ENCODE measurements around the gene MED16. TPM values are rescaled to one million over a fixed set of nuclear protein-coding genes. Genes with fewer than 3 reads are reported as not detected.
"Not testable (repeated sequence)": the region's sequence is repeated elsewhere in the genome, so short reads cannot be mapped to it uniquely, and the experiment has no call there.

Gene MED16
- total and polyA plus RNA-seq, 7 experiments from 2014 or later, result 47.5 to 142 (median 67.6) TPM

DNA sequence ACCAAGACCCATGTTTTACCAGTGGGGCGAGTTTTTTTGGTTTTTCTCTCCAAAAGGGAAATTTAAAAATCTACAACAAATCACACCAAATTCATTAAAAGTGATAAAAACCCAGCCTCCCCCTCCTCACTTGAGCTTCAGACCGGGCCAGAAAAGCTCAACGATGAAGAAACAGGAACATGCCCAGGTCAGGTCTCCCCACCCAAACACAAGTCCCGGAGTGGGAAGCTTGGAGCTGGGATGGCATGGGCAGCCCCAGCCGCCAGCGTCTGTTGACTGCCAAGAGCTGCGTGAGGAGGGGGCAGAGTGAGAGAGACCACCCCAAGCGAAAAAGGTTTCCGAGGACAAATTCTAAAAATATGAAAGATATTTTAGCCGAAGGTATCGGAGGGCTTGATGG is 4.0 kb upstream of the MED16 start:
- Mint-ChIP-seq H3K27ac (peak overlapping the region in 3 of 9 donors; percentile 12 to 38 (median 13)), H3K4me1 (peaks cover 0 to 39% (median 20%) of the 10 kb centered on the region in 7 donors), H3K36me3 (peaks cover 0 to 8% (median 5%) of the 10 kb centered on the region in 5 donors), H3K4me3 (peak overlapping the region in 1 of 10 donors; percentile 33), H3K9me3 (peaks cover 0 to 8% (median 0%) of the 10 kb centered on the region in 11 donors), H3K27me3 (peaks cover 0 to 4% (median 0%) of the 10 kb centered on the region in 5 donors)
- Histone ChIP-seq H3K4me1 (ENCODE audit: control insufficient read depth in 2 of 2, insufficient read depth in 2 of 2, low read length in 2 of 2) (peaks cover 3 to 13% of the 10 kb centered on the region in 2 donors), H3K36me3 (ENCODE audit: control insufficient read depth in 2 of 3, insufficient read depth in 3 of 3, low read length in 3 of 3) (peaks cover 0 to 53% (median 9%) of the 10 kb centered on the region in 3 experiments), H3K27ac (ENCODE audit: low read depth, low read length) (no peak overlapping the region), H3K9me3 (ENCODE audit: control insufficient read depth in 2 of 3, low read length in 3 of 3) (no peaks in the 10 kb centered on the region), H3K27me3 (ENCODE audit: control insufficient read depth in 2 of 2, insufficient read depth in 2 of 2, low read length in 2 of 2) (no peaks in the 10 kb centered on the region), H3K4me3 (ENCODE audit: low read length) (no peak overlapping the region)
- ATAC-seq (no peak), DNase-seq (no peak)
- CTCF ChIA-PET, result interaction anchor here (0.9 to 1.0 kb wide), 2 partner anchors 11 to 33 kb away, joined by 3 to 6 read pairs; no protein-coding TSS in a partner anchor
- POLR2A ChIA-PET, result interaction anchor here (0.7 to 6.7 kb wide), 5 partner anchors 10 to 1949 kb away, joined by 3 to 196 read pairs (median 3); partner anchors contain the start of gene R3HDM4
- intact Hi-C loops (cut with micrococcal nuclease), result no loop called here

DNA sequence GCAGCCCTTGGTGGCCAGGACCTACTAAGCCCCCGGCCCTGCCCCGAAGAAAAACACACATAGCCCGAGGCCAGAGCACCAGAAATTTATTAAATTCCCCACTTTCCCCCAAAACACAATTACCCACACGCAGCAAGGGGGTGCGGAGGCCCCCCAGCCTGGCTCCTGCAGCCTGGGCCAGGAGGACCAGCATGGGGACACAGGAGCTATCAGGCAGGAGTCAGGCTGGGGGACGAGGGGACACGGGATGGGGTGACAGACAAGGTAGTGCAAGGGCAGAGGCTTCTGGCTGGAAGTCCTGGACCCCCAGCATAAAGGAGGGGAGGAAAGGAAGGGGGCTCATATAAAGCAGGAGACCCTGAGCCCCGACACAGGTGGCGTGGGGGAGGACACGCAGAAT is 3.4 kb upstream of the MED16 start:
- peak overlapping the region in 5 of 9 donors; percentile 26 to 80 (median 38) for H3K27ac Mint-ChIP-seq
- ATAC-seq, result no peak
- H3K4me1 Mint-ChIP-seq, result peaks cover 0 to 37% (median 19%) of the 10 kb centered on the region in 7 donors
- DNase-seq, result no peak
- CTCF ChIA-PET, result interaction anchor here (1.0 to 1.2 kb wide), 2 partner anchors 12 kb away, joined by 3 to 4 read pairs; no protein-coding TSS in a partner anchor
- H3K27me3 Mint-ChIP-seq, result peaks cover 0 to 4% (median 0%) of the 10 kb centered on the region in 5 donors
- Histone ChIP-seq H3K27me3 (ENCODE audit: control insufficient read depth in 2 of 2, insufficient read depth in 2 of 2, low read length in 2 of 2) (no peaks in the 10 kb centered on the region), H3K9me3 (ENCODE audit: control insufficient read depth in 2 of 3, low read length in 3 of 3) (no peaks in the 10 kb centered on the region), H3K36me3 (ENCODE audit: control insufficient read depth in 2 of 3, insufficient read depth in 3 of 3, low read length in 3 of 3) (peaks cover 0 to 47% (median 9%) of the 10 kb centered on the region in 3 experiments), H3K4me3 (ENCODE audit: low read length) (no peak overlapping the region), H3K4me1 (ENCODE audit: control insufficient read depth in 2 of 2, insufficient read depth in 2 of 2, low read length in 2 of 2) (peaks cover 3 to 15% of the 10 kb centered on the region in 2 donors), H3K27ac (ENCODE audit: low read depth, low read length) (no peak overlapping the region)
- intact Hi-C loops (cut with micrococcal nuclease), result no loop called here
- H3K4me3 Mint-ChIP-seq, result peak overlapping the region in 1 of 10 donors; percentile 33
- peaks cover 0 to 8% (median 0%) of the 10 kb centered on the region in 11 donors for H3K9me3 Mint-ChIP-seq
- POLR2A ChIA-PET, result interaction anchor here (0.7 to 6.7 kb wide), 6 partner anchors 10 to 1950 kb away, joined by 3 to 196 read pairs (median 3); partner anchors contain the start of genes KISS1R and R3HDM4
- peaks cover 0 to 8% (median 5%) of the 10 kb centered on the region in 5 donors for H3K36me3 Mint-ChIP-seq

DNA sequence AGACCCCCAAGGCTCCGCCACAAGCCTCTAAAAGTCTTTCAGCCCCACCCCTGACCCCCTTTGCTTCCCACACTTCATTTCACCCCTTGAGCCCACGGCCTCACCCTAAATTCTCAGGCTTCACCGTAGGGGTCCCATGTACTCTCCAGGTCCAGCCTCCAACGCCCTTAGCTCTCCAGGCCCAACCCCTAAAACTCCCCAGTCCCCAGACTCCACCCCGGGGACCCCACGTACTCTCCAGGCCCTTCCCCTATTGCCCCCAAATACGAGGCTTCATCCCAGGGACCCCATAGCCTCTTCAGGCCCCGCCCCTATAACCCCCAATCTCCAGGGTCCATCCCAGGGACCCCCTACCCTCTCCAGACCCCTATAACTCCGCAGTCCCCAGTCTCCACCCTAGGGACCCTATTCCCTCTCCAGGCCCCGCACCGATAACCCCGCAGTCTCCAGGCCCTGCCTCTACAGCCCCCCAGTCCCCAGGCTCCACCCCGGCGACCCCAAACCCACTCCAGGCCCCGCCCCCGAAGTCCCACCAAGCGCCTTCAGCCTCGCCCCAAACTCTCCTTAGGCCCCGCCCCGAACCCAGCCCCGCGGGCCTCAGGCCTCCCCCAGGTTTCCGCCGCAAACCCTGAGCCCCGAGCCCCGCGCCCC is 619 bp downstream of the MED16 start:
- intact Hi-C loops (cut with micrococcal nuclease), result loop anchor here (2.0 kb wide), 2 partner anchors 20 to 320 kb away; partner anchors contain the start of gene BSG (in 1 of the 2)
- Histone ChIP-seq H3K9me3 (ENCODE audit: control insufficient read depth in 2 of 3, low read length in 3 of 3) (no peaks in the 10 kb centered on the region), H3K4me3 (ENCODE audit: low read length) (peak overlapping the region; percentile 58), H3K36me3 (ENCODE audit: control insufficient read depth in 2 of 3, insufficient read depth in 3 of 3, low read length in 3 of 3) (peaks cover 0 to 42% (median 0%) of the 10 kb centered on the region in 3 experiments), H3K4me1 (ENCODE audit: control insufficient read depth in 2 of 2, insufficient read depth in 2 of 2, low read length in 2 of 2) (peaks cover 3 to 5% of the 10 kb centered on the region in 2 donors), H3K27me3 (ENCODE audit: control insufficient read depth in 2 of 2, insufficient read depth in 2 of 2, low read length in 2 of 2) (no peaks in the 10 kb centered on the region), H3K27ac (ENCODE audit: low read depth, low read length) (peak overlapping the region; percentile 97)
- Mint-ChIP-seq H3K9me3 (peaks cover 0 to 8% (median 0%) of the 10 kb centered on the region in 11 donors), H3K4me1 (peaks cover 4 to 42% (median 30%) of the 10 kb centered on the region in 7 donors), H3K36me3 (peaks cover 0 to 12% (median 4%) of the 10 kb centered on the region in 5 donors), H3K27me3 (peaks cover 0 to 4% (median 0%) of the 10 kb centered on the region in 5 donors), H3K4me3 (peak overlapping the region; percentile 76 to 96 (median 85)), H3K27ac (peak overlapping the region in 8 of 9 donors; percentile 65 to 100 (median 90))
- CTCF ChIA-PET, result interaction anchor here (0.9 to 1.1 kb wide), 3 partner anchors 13 to 29 kb away, joined by 4 to 7 read pairs (median 6); no protein-coding TSS in a partner anchor
- DNase-seq, result no peak
- POLR2A ChIA-PET, result interaction anchor here (0.5 to 6.7 kb wide), 13 partner anchors 14 to 1366 kb away, joined by 3 to 196 read pairs (median 7); partner anchors contain the start of genes ABCA7, CIRBP, KISS1R and R3HDM4
- no peak for ATAC-seq

DNA sequence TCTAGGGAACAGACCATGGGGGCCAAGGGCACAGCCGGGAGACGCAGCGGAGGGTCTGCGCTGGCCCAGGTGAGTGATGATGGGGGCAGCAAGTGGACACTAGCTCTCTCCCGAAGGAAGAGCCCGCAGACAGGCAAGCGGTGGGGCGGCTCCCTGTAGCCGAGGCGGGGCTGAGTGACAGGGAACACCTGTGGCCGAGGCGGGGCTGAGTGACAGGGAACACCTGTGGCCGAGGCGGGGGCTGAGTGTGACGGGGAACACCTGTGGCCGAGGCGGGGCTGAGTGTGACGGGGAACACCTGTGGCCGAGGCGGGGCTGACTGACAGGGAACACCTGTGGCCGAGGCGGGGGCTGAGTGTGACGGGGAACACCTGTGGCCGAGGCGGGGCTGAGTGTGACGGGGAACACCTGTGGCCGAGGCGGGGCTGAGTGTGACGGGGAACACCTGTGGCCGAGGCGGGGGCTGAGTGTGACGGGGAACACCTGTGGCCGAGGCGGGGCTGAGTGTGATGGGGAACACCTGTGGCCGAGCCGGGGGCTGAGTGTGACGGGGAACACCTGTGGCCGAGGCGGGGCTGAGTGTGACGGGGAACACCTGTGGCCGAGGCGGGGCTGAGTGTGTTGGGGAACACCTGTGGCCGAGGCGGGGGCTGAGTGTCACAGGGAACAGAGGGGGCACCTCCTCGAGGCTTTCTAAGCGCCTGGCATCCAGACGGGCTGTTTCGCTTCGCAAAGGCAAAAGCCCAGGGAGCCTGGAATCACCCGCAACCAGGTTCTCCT is 1.4 kb downstream of the MED16 start:
- ATAC-seq; H3K9me3 ChIP-seq (ENCODE audit: control insufficient read depth in 2 of 3, low read length in 3 of 3); H3K36me3 Mint-ChIP-seq; H3K9me3 Mint-ChIP-seq; DNase-seq; CTCF ChIA-PET; H3K4me1 ChIP-seq (ENCODE audit: control insufficient read depth in 2 of 2, insufficient read depth in 2 of 2, low read length in 2 of 2); H3K27me3 ChIP-seq (ENCODE audit: control insufficient read depth in 2 of 2, insufficient read depth in 2 of 2, low read length in 2 of 2); H3K27me3 Mint-ChIP-seq: not testable (repeated sequence)
- H3K27ac ChIP-seq (ENCODE audit: low read depth, low read length), result peak overlapping the region; percentile 97
- intact Hi-C loops (cut with micrococcal nuclease), result loop anchor here (2.0 kb wide), 2 partner anchors 19 to 319 kb away; partner anchors contain the start of gene BSG (in 1 of the 2)
- Mint-ChIP-seq H3K4me3 (peak overlapping the region; percentile 71 to 96 (median 82)), H3K4me1 (peaks cover 4 to 42% (median 30%) of the 10 kb centered on the region in 7 donors), H3K27ac (peak overlapping the region in 7 of 9 donors; percentile 45 to 100 (median 86))
- H3K4me3 ChIP-seq (ENCODE audit: low read length), result peak overlapping the region; percentile 58
- POLR2A ChIA-PET, result interaction anchor here (2.3 kb wide), 1 partner anchor 93 kb away, joined by 8 read pairs; the partner anchor contains the start of gene WDR18
- H3K36me3 ChIP-seq (ENCODE audit: control insufficient read depth in 2 of 3, insufficient read depth in 3 of 3, low read length in 3 of 3), result peaks cover 0 to 42% (median 0%) of the 10 kb centered on the region in 3 experiments

DNA sequence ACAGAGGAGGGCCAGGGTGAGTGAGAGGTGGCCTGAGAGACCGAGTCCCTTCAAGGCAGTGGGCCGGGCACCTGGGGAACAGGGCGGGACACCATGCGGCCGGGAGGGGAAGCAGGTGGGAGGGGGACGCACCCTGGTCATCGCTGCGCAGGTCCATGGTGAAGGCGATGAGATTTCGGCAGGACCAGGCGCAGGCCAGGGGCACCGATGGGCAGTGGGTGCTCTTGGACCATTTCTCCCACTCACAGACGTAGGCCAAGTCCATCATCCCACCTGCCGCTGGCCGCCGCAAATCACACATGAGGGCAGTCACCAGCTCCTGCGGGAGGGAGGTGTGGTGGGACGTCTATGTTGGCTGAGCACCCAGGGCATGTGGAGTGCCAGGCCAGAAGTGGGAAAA is 2.2 kb downstream of the MED16 start:
- no peak for DNase-seq
- CTCF ChIA-PET, result interaction anchor here (1.5 kb wide), 1 partner anchor 27 kb away, joined by 3 read pairs; no protein-coding TSS in a partner anchor
- no peak for ATAC-seq
- peaks cover 0 to 44% (median 5%) of the 10 kb centered on the region in 3 experiments for H3K36me3 ChIP-seq (ENCODE audit: control insufficient read depth in 2 of 3, insufficient read depth in 3 of 3, low read length in 3 of 3)
- intact Hi-C loops (cut with micrococcal nuclease), result no loop called here
- H3K4me3 ChIP-seq (ENCODE audit: low read length), result no peak overlapping the region
- H3K9me3 ChIP-seq (ENCODE audit: control insufficient read depth in 2 of 3, low read length in 3 of 3), result no peaks in the 10 kb centered on the region
- Mint-ChIP-seq H3K27ac (peak overlapping the region in 7 of 9 donors; percentile 14 to 86 (median 67)), H3K36me3 (peaks cover 0 to 5% (median 0%) of the 10 kb centered on the region in 5 donors), H3K9me3 (peaks cover 0 to 8% (median 0%) of the 10 kb centered on the region in 11 donors), H3K4me1 (peaks cover 4 to 42% (median 29%) of the 10 kb centered on the region in 7 donors), H3K27me3 (peaks cover 0 to 4% (median 0%) of the 10 kb centered on the region in 5 donors), H3K4me3 (peak overlapping the region; percentile 36 to 96 (median 68))
- POLR2A ChIA-PET, result interaction anchor here (0.9 kb wide), 1 partner anchor 17 kb away, joined by 3 read pairs; no protein-coding TSS in a partner anchor
- no peaks in the 10 kb centered on the region for H3K27me3 ChIP-seq (ENCODE audit: control insufficient read depth in 2 of 2, insufficient read depth in 2 of 2, low read length in 2 of 2)
- H3K27ac ChIP-seq (ENCODE audit: low read depth, low read length), result peak overlapping the region; percentile 18
- H3K4me1 ChIP-seq (ENCODE audit: control insufficient read depth in 2 of 2, insufficient read depth in 2 of 2, low read length in 2 of 2), result peaks cover 3 to 5% of the 10 kb centered on the region in 2 donors

Measured in naive thymus-derived CD4-positive, alpha-beta T cell (primary cell).